Bladder microvascular endothelial cell (primary cell): ENCODE results near the gene AGPAT1. TPM values are rescaled to one million over a fixed set of nuclear protein-coding genes. Genes with fewer than 3 reads are reported as not detected.

Experiments used
- total RNA-seq: library from RNA; depleted of rRNA; stranded (reverse); fragments of >200 nt; gene quantifications from 2 replicates; pipeline ENCODE4 v1.2.3, GENCODE V29; 2014

Gene AGPAT1, protein sequence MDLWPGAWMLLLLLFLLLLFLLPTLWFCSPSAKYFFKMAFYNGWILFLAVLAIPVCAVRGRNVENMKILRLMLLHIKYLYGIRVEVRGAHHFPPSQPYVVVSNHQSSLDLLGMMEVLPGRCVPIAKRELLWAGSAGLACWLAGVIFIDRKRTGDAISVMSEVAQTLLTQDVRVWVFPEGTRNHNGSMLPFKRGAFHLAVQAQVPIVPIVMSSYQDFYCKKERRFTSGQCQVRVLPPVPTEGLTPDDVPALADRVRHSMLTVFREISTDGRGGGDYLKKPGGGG
- 5.3 and 16.7 TPM in 2 replicates for total RNA-seq

DNA sequence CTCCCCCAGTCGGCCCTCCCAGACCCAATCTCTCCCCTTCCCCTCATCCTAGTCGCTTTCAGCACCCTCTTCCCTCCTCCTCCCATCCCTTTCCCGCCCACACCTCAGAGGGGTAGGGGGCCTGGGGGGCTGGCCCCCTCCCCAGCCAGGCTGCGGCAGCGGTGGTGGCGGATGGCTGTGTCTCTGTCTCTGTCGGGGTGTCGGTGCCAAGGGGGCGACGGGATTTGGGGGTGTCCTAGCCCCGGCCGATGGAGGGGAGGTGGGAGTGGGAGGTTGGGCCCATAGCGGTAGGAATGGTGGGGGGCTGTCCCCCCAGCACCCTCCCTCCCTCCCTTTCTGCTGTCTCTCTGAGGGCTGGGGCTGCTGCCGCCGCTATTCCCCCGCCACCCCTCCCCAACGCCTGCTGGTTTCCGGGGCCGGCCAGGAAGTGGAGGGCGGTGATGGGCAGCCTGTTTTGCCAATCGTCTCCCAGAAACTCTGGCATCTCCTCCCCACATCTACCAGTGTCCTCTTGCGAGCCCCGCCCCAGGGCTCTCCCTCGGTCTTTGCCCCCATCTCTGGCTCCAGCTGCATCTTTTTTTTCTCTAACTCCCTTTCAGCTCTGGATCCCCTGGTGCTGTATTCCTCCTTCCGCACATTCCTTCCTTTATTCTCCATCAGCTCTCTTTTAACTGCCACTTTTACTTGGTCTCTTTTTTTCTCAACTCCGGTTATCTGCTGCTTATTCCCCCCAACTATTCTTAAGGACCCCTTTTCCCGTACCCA, at the start of gene AGPAT1:
TSS of gene AGPAT1 (minus strand) at position 374 of the 765 bp plus-strand sequence. CDS start 4,588 bp downstream, outside the sequence.

GRCh38 chr6:32223258-32224235, 47.7 kb upstream of the AGPAT1 start, which contains the start of gene NOTCH4:
Gene NOTCH4, minus strand, starts transcription at chr6:32224067. Its CDS starts 139 bp downstream, at chr6:32223928.

DNA sequence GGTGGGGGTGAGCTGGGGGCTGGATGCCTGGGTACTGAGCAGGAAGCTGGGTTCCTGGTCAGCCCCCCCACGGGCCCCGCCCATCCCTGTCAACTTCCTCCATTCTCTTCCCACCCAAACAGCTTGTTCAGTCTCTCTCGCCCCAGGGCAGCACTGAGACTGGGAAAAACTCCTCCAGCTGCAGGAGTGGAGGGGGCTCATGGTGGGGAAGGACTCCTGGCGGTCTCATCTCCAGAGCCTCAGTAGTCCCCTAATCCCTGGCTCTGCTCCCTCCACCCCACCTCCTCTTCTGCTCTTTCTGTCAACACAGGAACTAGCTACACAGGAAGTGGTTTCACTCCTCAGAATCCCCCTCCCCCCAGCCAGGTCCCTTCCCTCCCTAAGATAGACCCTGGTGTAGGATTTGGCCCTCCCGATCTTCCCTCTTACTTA, 16.7 kb upstream of the AGPAT1 start, which contains the start of gene GPSM3:
TSS of gene GPSM3 (minus strand) at position 36 of the 432 bp plus-strand sequence. CDS start 130 bp downstream, outside the sequence.

GRCh38 chr6:32190054-32190851, 14.4 kb upstream of the AGPAT1 start, which contains the start of gene PBX2:
Gene PBX2, minus strand, starts transcription at chr6:32190202. Its CDS starts 287 bp downstream, at chr6:32189915.

GRCh38 chr6:32184084-32184640, 8.3 kb upstream of the AGPAT1 start, which contains the start of gene AGER:
Gene AGER, minus strand, starts transcription at chr6:32184253. Its CDS starts 31 bp downstream, at chr6:32184222.

DNA sequence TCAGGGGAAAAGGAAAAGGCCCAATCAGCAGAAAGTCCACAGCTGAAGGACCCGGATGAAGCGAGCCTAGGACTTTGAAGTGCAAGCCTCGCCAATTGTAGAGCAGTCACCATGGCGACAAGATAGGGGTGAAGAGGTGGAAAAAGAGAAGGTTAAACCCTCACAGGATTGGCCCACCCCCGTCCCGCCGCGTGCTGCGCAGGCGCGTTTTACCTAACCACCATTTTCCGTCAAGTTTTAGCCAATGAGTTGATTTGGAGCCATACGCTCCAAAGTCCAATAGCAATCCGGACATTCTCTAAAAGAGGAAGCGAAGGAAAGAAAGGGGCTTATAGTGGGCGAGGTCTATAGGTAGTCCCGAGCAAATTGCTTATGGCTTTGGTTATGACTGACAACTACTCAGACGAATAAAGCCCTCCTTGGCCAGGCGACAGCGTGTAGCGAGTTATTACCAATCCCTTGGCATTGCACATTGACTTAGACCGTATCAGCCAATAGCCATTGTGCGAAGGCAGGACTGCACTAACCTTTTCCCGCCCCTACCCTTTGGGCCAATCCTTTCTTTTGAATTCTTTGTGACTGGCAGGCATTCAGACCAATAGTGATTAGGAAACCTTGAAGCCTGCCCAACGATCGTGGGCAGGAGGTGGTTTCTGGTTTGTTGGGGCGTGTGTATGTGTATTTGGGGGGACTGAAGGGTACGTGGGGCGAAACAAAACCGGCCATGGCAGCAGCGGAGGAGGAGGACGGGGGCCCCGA, 2.1 kb upstream of the AGPAT1 start, which contains the start of gene RNF5:
TSS of gene RNF5 (plus strand) at position 618 of the 759 bp plus-strand sequence. CDS start at position 725, 107 bp downstream.

GRCh38 chr6:32164295-32164694, 11.6 kb downstream of the AGPAT1 start, which contains the start of gene EGFL8:
Gene EGFL8, plus strand, starts transcription at chr6:32164595. Its CDS starts 1,571 bp downstream, at chr6:32166166.

GRCh38 chr6:32153564-32154513, 22.0 kb downstream of the AGPAT1 start, which contains the start of gene PPT2:
Gene PPT2, plus strand, starts transcription at chr6:32154141. Its CDS starts 454 bp downstream, at chr6:32154595.

GRCh38 chr6:32151863-32152768, 23.8 kb downstream of the AGPAT1 start, which contains the start of gene PRRT1:
Gene PRRT1, minus strand, starts transcription at chr6:32151939. Its CDS starts 112 bp downstream, at chr6:32151827.

GRCh38 chr6:32127717-32128592, 47.9 kb downstream of the AGPAT1 start, which contains the start of gene ATF6B:
Gene ATF6B, minus strand, starts transcription at chr6:32128246. Its CDS starts 39 bp downstream, at chr6:32128207.

Other genes starting within 250 kb of the AGPAT1 start
- not detected in 2 replicates for gene C2, start 248.4 kb downstream of the AGPAT1 start, total RNA-seq
- gene CFB, start 230.0 kb downstream of the AGPAT1 start, total RNA-seq: 0.97 and 2.5 TPM in 2 replicates
- gene NELFE, start 217.1 kb downstream of the AGPAT1 start, total RNA-seq: 76.4 and 90.9 TPM in 2 replicates
- 32.7 and 40.9 TPM in 2 replicates for gene SKIC2, start 216.9 kb downstream of the AGPAT1 start, total RNA-seq
- gene DXO, start 203.9 kb downstream of the AGPAT1 start, total RNA-seq: 7.3 and 11.4 TPM in 2 replicates
- 1.5 and 3.1 TPM in 2 replicates for gene C4A, start 194.0 kb downstream of the AGPAT1 start, total RNA-seq
- 0.97 and 2.5 TPM in 2 replicates for gene C4B, start 161.3 kb downstream of the AGPAT1 start, total RNA-seq
- gene CYP21A2, start 137.7 kb downstream of the AGPAT1 start, total RNA-seq: not detected in 2 replicates
- 0.49 and 6.1 TPM in 2 replicates for gene TNXB, start 66.7 kb downstream of the AGPAT1 start, total RNA-seq
- gene ATF6B, start 47.8 kb downstream of the AGPAT1 start, total RNA-seq: 13.1 and 22.2 TPM in 2 replicates
- 4.6 and 7.3 TPM in 2 replicates for gene FKBPL, start 45.8 kb downstream of the AGPAT1 start, total RNA-seq
- gene PRRT1, start 24.1 kb downstream of the AGPAT1 start, total RNA-seq: not detected in 2 replicates
- 30.9 and 89.9 TPM in 2 replicates for gene PPT2, start 21.9 kb downstream of the AGPAT1 start, total RNA-seq
- gene EGFL8, start 11.5 kb downstream of the AGPAT1 start, total RNA-seq: 0.81 and 2.0 TPM in 2 replicates
- 33.4 and 34.2 TPM in 2 replicates for gene RNF5, start 2.3 kb upstream of the AGPAT1 start, total RNA-seq
- gene AGER, start 8.2 kb upstream of the AGPAT1 start, total RNA-seq: 0.44 and 0.81 TPM in 2 replicates
- 27.8 and 56.5 TPM in 2 replicates for gene PBX2, start 14.1 kb upstream of the AGPAT1 start, total RNA-seq
- gene GPSM3, start 16.6 kb upstream of the AGPAT1 start, total RNA-seq: 3.2 and 4.2 TPM in 2 replicates
- gene NOTCH4, start 48.0 kb upstream of the AGPAT1 start, total RNA-seq: 57.3 and 61.4 TPM in 2 replicates
- gene TSBP1, start 195.8 kb upstream of the AGPAT1 start, total RNA-seq: not detected in 2 replicates
- gene BTNL2, start 231.1 kb upstream of the AGPAT1 start, total RNA-seq: not detected in 2 replicates